SK-N-MC (cell line): ENCODE data around the gene SUPT20HL1.

Experiments used
- DNase-seq: peaks from one replicate; pipeline ENCODE4 v3.0.0-alpha.2; 2011; ENCODE audit warnings: low read depth, low spot score
- H3K27ac ChIP-seq: fragments of 200-600 bp; sonication (generic); 2 replicates; pipeline ENCODE4 v1.5.1; 2016; ENCODE audit warnings: mixed run types
- H3K36me3 ChIP-seq: fragments of 200-600 bp; sonication (generic); 2 replicates; pipeline ENCODE4 v1.6.1; 2017; ENCODE audit warnings: antibody characterized with exemption, low read length, mixed read lengths; ENCODE audit not compliant: insufficient read depth
- H3K4me3 ChIP-seq: fragments of 200-600 bp; sonication (generic); 2 replicates; pipeline ENCODE4 v1.5.1; 2016
- H3K9ac ChIP-seq: fragments of 200-600 bp; sonication (generic); 2 replicates; pipeline ENCODE4 v1.8.0; 2017; ENCODE audit warnings: mixed run types, mixed read lengths; ENCODE audit not compliant: insufficient read length
- H3K9me3 ChIP-seq: fragments of 200-600 bp; sonication (generic); 2 replicates; pipeline ENCODE4 v1.6.1; 2017; ENCODE audit warnings: low read depth, mild to moderate bottlenecking, antibody characterized with exemption, low read length, moderate library complexity, mixed read lengths
- EZH2 ChIP-seq: fragments of 200-600 bp; sonication (generic); IDR thresholded peaks from one replicate; pipeline ENCODE4 v1.6.1; 2017; ENCODE audit warnings: antibody characterized with exemption
- FOXP2 ChIP-seq: optimal IDR thresholded peaks from 2 replicates; pipeline ENCODE3; 2011; ENCODE audit warnings: mild to moderate bottlenecking, moderate library complexity; ENCODE audit not compliant: insufficient read depth; ENCODE audit errors: extremely low read length, control extremely low read depth
- POLR2AphosphoS5 ChIP-seq: IDR thresholded peaks from 2 replicates; pipeline ENCODE4 v1.6.1; 2012; ENCODE audit warnings: mild to moderate bottlenecking, low read depth, low read length, borderline replicate concordance

The SUPT20HL1 gene

DNA sequence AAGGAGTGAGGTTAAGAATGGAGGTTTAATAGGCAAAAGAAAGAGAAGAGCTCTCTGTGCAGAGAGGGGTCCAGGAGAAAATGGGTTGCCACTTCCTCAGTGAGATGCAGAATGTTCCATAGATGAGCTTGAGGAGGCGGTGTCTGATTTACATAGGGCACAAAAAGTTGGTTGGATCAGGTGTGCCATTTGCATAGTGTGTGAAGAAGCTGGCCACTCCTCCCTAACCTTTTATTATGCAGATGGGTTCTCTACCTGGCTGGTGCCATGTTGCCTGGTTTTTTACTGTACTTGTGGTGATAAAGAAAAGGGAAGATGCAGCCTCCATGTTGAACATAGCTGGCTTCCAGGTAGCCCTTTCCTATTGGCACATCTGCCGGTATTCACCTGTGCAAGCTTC lies 27.3 kb downstream of the SUPT20HL1 start:
- no peak for DNase-seq
- no peaks in the 10 kb centered on the region for H3K9me3 ChIP-seq
- no peak for TF ChIP-seq EZH2
- TF ChIP-seq POLR2AphosphoS5 = no peak
- no peak for TF ChIP-seq FOXP2
- H3K36me3 ChIP-seq = no peaks in the 10 kb centered on the region
- H3K27ac ChIP-seq = no peak overlapping the region
- H3K9ac ChIP-seq = no peak overlapping the region
- H3K4me3 ChIP-seq = no peak overlapping the region

DNA sequence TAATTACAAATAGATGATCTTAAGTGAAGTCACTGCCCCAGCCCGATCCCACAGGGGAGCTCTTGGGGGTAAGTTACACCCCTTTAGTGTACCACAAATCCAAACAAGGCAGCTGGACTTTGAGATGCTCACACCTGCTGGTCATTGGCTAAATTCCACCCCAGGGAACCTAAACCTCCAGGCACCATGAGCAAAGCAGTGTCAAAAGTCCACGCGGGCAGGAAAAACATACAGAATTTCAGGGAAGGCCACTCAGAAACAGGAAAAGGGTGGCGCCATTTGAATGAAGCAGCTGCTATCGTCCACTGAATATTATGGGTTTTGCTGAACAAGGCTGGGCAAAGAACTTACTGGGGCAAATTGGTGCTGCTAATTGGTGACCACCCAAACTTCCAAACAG lies 30.9 kb downstream of the SUPT20HL1 start:
- TF ChIP-seq POLR2AphosphoS5 (no peak), FOXP2 (no peak), EZH2 (no peak)
- H3K36me3 ChIP-seq = no peaks in the 10 kb centered on the region

DNA sequence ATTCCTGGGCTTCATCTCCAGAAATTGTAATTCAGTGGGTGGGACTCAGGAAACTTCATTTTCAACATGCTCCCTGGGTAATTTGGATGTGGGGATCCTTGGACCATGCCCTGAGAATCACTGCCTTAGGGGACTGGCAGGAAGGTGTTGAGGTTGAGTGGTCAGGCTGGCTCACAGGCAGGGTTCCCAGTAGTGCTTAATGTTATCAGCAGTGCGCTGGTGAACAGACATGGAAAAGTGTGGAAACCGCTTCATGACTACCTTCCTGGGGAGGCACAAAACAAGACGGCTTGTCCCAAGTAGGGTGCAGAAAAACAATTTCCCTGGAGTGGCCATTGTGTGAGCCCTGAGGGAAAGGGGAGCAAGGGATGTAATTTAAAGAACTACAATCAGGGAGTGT lies 31.4 kb downstream of the SUPT20HL1 start:
- no peak overlapping the region for H3K27ac ChIP-seq
- no peak for DNase-seq
- no peak overlapping the region for H3K9ac ChIP-seq
- H3K4me3 ChIP-seq = no peak overlapping the region
- H3K9me3 ChIP-seq = no peaks in the 10 kb centered on the region
- no peak for TF ChIP-seq POLR2AphosphoS5
- no peak for TF ChIP-seq FOXP2
- TF ChIP-seq EZH2 = no peak
- H3K36me3 ChIP-seq = no peaks in the 10 kb centered on the region

More for the DNA sequence above, 30.9 kb downstream of the SUPT20HL1 start:
- Histone ChIP-seq H3K9ac (no peak overlapping the region), H3K27ac (no peak overlapping the region), H3K4me3 (no peak overlapping the region), H3K9me3 (no peaks in the 10 kb centered on the region)
- no peak for DNase-seq

DNA sequence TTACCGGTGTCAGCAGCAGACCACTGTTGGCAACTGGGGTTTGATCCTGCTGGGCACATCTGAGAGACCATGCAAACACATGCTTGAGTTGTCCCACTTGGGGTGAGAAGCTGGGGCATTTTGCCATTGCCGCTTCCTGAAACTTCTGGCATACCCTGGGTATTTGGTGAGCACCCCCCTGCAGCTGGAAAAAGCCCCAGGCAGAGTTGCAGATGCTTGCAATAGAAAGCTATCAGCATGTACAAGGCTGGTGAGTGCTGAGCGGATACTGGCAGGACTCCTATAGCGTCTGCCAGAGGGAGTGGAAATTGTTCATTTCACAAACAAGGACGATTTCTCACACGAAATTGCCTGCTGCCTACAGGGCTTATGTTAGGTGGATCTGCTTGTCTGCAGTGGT lies 32.3 kb downstream of the SUPT20HL1 start:
- TF ChIP-seq POLR2AphosphoS5 (no peak), FOXP2 (peak; percentile 59)
- Histone ChIP-seq H3K9ac (no peak overlapping the region), H3K9me3 (no peaks in the 10 kb centered on the region), H3K36me3 (no peaks in the 10 kb centered on the region), H3K4me3 (no peak overlapping the region), H3K27ac (no peak overlapping the region)
- peak; percentile 59 for DNase-seq

DNA sequence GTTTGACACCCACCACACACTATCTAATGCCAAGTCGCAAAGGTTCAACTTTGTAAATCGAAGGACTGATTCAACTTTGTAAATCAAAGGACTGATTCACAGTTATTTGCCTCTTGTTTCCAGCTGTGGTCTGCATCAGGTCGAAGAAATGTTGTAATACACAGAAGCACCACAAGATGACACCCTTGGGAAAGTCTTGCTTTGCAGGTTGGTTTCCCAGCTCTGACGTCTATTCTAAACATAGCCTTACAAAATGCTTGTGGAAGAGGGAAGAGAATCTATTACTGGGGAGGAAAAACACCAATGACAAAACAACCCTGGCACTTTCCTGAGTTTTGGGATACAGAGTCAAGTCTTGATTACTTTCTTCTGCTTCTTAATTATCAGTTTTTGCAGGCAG lies 35.3 kb downstream of the SUPT20HL1 start:
- TF ChIP-seq FOXP2 (no peak), POLR2AphosphoS5 (no peak), EZH2 (no peak)
- Histone ChIP-seq H3K27ac (no peak overlapping the region), H3K4me3 (0 out of 2 replicates have a peak overlapping the region, but pooled peaks have one; percentile 13), H3K36me3 (no peaks in the 10 kb centered on the region), H3K9ac (no peak overlapping the region), H3K9me3 (no peaks in the 10 kb centered on the region)
- peak; percentile 73 for DNase-seq

DNA sequence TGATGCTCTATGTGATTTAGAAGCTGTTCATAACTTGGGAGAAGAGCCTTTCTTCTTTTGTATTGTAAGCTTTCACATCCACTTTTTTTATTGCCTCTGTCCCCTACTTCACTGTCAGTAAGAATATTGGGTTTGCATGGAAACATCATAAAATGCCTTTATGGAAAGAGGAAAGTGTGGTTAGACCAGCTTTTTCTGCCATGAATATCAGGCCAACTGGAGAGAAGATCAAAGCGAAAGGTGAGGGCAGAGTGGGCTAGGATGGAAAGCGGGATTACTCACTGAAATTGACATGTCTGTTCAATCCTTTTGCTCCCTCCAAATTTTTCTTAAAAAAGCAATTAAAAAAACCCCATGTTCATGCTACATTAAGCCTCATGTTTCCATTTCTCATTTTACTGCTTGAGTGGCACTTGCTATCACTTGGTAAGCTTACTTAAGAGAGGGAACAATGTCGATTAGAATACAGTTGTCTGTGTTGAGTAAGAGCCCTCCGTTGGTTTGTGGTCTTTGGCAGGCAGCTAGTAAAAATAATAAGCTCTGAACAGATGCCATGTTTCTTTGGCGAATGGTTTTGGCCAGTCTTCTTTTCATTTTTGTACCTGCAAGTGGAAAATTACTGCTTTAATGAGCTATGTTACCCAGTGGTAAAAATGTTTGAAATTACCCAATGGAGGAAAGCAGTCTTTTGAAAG lies 35.9 kb downstream of the SUPT20HL1 start:
- Histone ChIP-seq H3K9me3 (no peaks in the 10 kb centered on the region), H3K27ac (no peak overlapping the region), H3K36me3 (no peaks in the 10 kb centered on the region), H3K9ac (no peak overlapping the region), H3K4me3 (peak overlapping the region; percentile 25; the same call in 1 of the 2 replicates)
- TF ChIP-seq POLR2AphosphoS5 = no peak
- TF ChIP-seq FOXP2 = no peak
- no peak for TF ChIP-seq EZH2
- no peak for DNase-seq

DNA sequence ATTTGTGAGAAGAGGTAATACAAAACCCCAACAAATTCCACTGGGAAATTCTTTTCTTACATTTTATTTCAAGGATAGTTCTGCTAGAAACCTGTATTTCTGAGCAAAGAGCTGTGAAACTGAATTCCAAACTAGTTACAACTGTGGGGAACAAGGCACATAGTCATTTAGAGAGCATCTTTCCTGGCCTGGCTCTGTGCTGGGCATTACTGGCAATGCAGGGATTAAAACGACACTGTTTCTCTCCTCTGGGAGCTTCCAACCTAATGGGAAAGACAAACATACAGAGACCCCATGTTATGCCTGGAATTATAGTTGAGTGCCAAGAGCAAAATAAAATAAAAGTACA lies 36.5 kb downstream of the SUPT20HL1 start:
- H3K9ac ChIP-seq = no peak overlapping the region
- H3K4me3 ChIP-seq = peak overlapping the region; percentile 25; the same call in 1 of the 2 replicates
- no peak for DNase-seq
- no peaks in the 10 kb centered on the region for H3K9me3 ChIP-seq
- no peaks in the 10 kb centered on the region for H3K36me3 ChIP-seq
- TF ChIP-seq EZH2 (no peak), POLR2AphosphoS5 (no peak), FOXP2 (no peak)
- H3K27ac ChIP-seq = no peak overlapping the region

DNA sequence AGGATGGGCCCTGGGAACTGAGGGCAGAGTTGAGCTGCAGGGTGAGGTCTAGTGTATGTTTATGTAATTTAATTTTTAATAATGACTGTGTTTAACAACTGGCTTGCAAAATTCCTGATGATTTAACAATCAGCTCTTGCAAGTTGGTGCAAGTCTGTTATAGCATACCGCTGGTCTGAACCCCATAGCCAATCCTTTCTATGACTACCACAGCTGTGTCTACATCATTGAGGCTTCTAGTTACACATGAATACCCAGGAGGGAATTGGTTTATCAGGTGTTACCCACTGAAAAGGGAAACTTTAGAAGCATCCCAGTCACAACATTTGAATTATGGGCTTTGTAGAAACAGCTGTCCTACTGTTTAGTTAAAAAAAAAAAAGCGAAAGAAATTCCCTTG lies 38.3 kb downstream of the SUPT20HL1 start:
- Histone ChIP-seq H3K27ac (no peak overlapping the region), H3K4me3 (no peak overlapping the region), H3K9me3 (no peaks in the 10 kb centered on the region), H3K9ac (no peak overlapping the region), H3K36me3 (no peaks in the 10 kb centered on the region)
- TF ChIP-seq POLR2AphosphoS5 (no peak), FOXP2 (no peak), EZH2 (no peak)
- DNase-seq = no peak

DNA sequence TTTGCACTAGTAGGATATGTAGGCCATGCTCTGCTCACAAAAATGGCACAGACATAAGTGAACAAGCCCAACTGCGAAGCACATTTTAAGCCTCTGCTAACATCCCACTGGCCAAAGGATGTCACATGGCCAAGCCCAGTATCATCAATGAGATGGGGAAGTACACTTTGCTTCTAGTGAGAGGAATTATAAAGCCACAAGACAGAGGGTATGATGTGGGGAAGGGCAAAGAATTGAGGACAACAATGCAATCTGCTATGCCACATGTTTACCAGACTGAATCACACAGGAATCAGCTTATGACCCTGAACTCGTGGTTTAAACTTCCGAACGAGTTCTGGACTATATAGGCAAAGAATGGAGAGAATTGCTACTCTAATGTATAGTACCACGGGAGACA lies 39.1 kb downstream of the SUPT20HL1 start:
- TF ChIP-seq FOXP2 = no peak
- no peak for TF ChIP-seq EZH2
- TF ChIP-seq POLR2AphosphoS5 = no peak
- no peak for DNase-seq
- no peak overlapping the region for H3K27ac ChIP-seq
- no peaks in the 10 kb centered on the region for H3K9me3 ChIP-seq
- H3K9ac ChIP-seq = no peak overlapping the region
- H3K36me3 ChIP-seq = no peaks in the 10 kb centered on the region
- H3K4me3 ChIP-seq = no peak overlapping the region
